Stimulated activated effector memory CD8-positive, alpha-beta T cell treated with anti-CD3 and anti-CD28 coated beads, Interleukin-12 subunit alpha, Interleukin-12 subunit beta, amount 100 ng/mL, for 72 hours (primary cell): ENCODE results near the gene DDR2.

ENCODE experiments used
- ATAC-seq: fragments of 150-1000 bp; cut with Tn5 transposase; 2 replicates; pipeline ENCODE4 v1.10.0; 2021
- DNase-seq, 2 donors: peaks; one replicate each; pipeline ENCODE4 v3.0.0; 2021 to 2022; ENCODE audit warnings: low spot score in 2 of 2
- H3K27ac Mint-ChIP-seq: one replicate; pipeline ENCODE4 v1.8.0; 2022; ENCODE audit warnings: mild to moderate bottlenecking, mixed read lengths
- H3K36me3 Mint-ChIP-seq: one replicate; pipeline ENCODE4 v1.8.0; 2022; ENCODE audit warnings: mild to moderate bottlenecking, mixed read lengths
- H3K4me1 Mint-ChIP-seq: one replicate; pipeline ENCODE4 v1.8.0; 2022; ENCODE audit warnings: mixed read lengths
- H3K4me3 Mint-ChIP-seq: one replicate; pipeline ENCODE4 v1.8.0; 2022; ENCODE audit warnings: mild to moderate bottlenecking, mixed read lengths
- H3K9me3 Mint-ChIP-seq: one replicate; pipeline ENCODE4 v1.8.0; 2022; ENCODE audit warnings: mixed read lengths

Gene DDR2

DNA sequence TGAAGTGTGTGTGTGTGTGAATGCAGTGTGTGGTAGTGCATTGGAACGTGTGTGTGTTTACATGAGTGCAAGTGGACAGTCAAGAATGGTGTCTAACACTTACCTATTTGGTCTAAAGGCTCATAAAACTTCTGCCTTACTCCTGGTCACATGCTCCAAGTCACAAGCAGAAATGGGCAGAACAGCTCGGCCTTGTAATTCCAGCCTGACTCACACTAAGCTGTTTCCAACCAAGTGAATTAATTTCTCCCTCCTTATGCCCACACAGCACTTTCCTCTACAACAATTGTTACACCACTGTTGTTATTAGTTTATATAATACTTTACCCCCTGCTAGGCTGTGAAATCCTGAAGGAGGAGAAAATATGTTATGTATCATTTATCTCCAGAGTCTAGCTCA, 43.8 kb downstream of the DDR2 start:
- H3K27ac Mint-ChIP-seq = no peak overlapping the region
- H3K9me3 Mint-ChIP-seq = no peaks in the 10 kb centered on the region
- H3K4me1 Mint-ChIP-seq = no peaks in the 10 kb centered on the region
- H3K36me3 Mint-ChIP-seq = no peaks in the 10 kb centered on the region
- ATAC-seq = no peak
- no peak overlapping the region for H3K4me3 Mint-ChIP-seq
- no peak for DNase-seq

GRCh38 chr1:162676750-162677149, 44.5 kb downstream of the DDR2 start:
- no peak overlapping the region for H3K27ac Mint-ChIP-seq
- ATAC-seq (no peak), DNase-seq (no peak)
- no peaks in the 10 kb centered on the region for H3K36me3 Mint-ChIP-seq
- H3K9me3 Mint-ChIP-seq = no peaks in the 10 kb centered on the region
- no peak overlapping the region for H3K4me3 Mint-ChIP-seq
- H3K4me1 Mint-ChIP-seq = no peaks in the 10 kb centered on the region

- H3K9me3 Mint-ChIP-seq = no peaks in the 10 kb centered on the region
- no peak overlapping the region for H3K4me3 Mint-ChIP-seq
- no peaks in the 10 kb centered on the region for H3K4me1 Mint-ChIP-seq
- H3K27ac Mint-ChIP-seq = no peak overlapping the region
- ATAC-seq (no peak), DNase-seq (no peak)
- no peaks in the 10 kb centered on the region for H3K36me3 Mint-ChIP-seq
Measured at GRCh38 chr1:162677607-162678371, 45.5 kb downstream of the DDR2 start.

DNA sequence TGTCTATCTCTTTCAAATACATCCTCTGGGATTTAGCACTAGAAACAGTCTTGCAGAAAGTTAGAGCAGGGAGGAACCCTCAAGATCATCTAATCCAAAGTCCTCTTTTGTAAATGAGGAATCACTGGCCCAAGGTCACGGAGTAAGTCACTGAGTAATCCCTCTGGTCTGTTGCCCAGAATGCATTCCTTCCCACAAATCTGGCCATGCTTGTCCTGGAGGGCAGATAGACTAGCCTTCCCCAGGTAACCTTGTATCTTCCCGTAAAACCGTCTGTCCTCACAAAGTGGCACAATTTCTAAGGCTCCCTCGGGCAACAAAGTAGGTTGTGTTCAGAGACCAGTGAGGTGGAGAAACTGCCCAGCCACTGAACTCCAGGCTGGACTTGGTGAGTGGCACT, 46.2 kb downstream of the DDR2 start:
- no peak for DNase-seq

DNA sequence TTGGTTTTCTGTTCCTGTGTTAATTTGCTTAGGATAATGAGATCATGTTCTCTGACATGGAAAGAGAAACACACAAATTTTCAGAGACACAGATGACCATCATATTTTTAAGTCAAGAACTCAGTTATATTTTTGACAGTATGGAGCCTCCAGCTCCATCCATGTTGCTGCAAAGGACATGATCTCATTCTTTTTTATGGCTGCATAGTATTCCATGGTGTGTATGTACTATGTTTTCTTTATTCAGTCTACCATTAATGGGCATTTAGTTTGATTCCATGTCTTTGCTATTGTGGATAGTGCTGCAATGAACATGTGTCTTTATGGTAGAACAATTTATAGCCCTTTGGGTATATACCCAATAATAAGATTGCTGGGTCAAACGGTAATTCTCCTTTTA, 47.0 kb downstream of the DDR2 start:
- Mint-ChIP-seq H3K9me3 (no peaks in the 10 kb centered on the region), H3K4me1 (no peaks in the 10 kb centered on the region), H3K36me3 (no peaks in the 10 kb centered on the region), H3K4me3 (no peak overlapping the region), H3K27ac (no peak overlapping the region)
- DNase-seq = no peak
- ATAC-seq = no peak

More for the DNA sequence above, 46.2 kb downstream of the DDR2 start:
- no peaks in the 10 kb centered on the region for H3K9me3 Mint-ChIP-seq
- H3K36me3 Mint-ChIP-seq = no peaks in the 10 kb centered on the region
- H3K4me1 Mint-ChIP-seq = no peaks in the 10 kb centered on the region
- H3K4me3 Mint-ChIP-seq = no peak overlapping the region
- no peak for ATAC-seq
- no peak overlapping the region for H3K27ac Mint-ChIP-seq

GRCh38 chr1:162680419-162681121, 48.3 kb downstream of the DDR2 start:
- Mint-ChIP-seq H3K36me3 (no peaks in the 10 kb centered on the region), H3K4me1 (no peaks in the 10 kb centered on the region), H3K9me3 (no peaks in the 10 kb centered on the region), H3K27ac (no peak overlapping the region), H3K4me3 (no peak overlapping the region)
- no peak for DNase-seq
- no peak for ATAC-seq

GRCh38 chr1:162681122-162681436, 48.8 kb downstream of the DDR2 start:
- no peak for ATAC-seq
- H3K4me3 Mint-ChIP-seq = no peak overlapping the region
- no peaks in the 10 kb centered on the region for H3K9me3 Mint-ChIP-seq
- no peaks in the 10 kb centered on the region for H3K36me3 Mint-ChIP-seq
- no peaks in the 10 kb centered on the region for H3K4me1 Mint-ChIP-seq
- no peak for DNase-seq
- H3K27ac Mint-ChIP-seq = no peak overlapping the region

DNA sequence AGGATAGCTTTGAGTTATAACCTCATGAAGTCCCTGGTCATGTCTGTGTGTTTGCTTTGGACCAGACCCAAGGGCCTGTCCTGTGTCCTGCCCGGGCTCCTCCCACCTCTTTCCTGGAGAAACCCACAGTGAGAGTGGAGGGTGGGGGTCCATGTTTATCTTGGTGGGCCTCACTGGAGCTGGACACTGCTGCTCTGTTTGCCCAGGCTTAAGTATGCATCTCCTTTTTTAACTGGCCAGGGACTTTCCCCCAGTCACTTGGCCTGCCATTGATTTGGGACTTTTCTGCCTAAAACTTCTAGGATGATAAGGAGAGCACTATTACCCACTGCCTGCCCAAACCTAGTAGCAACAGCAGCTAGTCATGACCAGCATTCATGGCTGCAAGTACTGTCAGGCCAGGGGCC, 49.8 kb downstream of the DDR2 start:
- Mint-ChIP-seq H3K27ac (no peak overlapping the region), H3K36me3 (no peaks in the 10 kb centered on the region), H3K9me3 (no peaks in the 10 kb centered on the region), H3K4me1 (no peaks in the 10 kb centered on the region), H3K4me3 (no peak overlapping the region)
- DNase-seq (no peak), ATAC-seq (no peak)

GRCh38 chr1:162687870-162688269, 55.6 kb downstream of the DDR2 start:
- peak; percentile 63 for ATAC-seq

DNA sequence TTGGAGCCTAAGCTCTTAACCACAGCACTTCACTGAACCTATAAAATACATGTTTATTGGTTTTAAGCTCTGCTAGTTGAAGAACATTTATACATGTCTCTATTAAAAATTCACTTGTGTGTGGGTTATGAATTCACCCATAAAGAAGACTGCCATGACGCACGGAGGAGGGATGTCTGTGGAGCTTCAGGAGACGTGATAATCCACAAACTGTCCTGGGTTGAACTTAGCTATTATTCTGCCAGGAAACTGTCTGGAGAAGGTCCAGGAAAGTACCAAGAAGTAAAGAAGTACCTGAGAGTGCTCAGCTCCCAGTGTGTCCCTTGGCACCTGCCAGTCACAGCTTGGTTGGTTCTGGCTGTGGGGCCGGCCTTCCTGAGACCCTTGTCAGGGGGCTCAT, 56.3 kb downstream of the DDR2 start:
- ATAC-seq (no peak), DNase-seq (no peak)
- Mint-ChIP-seq H3K9me3 (no peaks in the 10 kb centered on the region), H3K4me3 (no peak overlapping the region), H3K27ac (no peak overlapping the region), H3K36me3 (no peaks in the 10 kb centered on the region), H3K4me1 (peaks cover 11% of the 10 kb centered on the region)

More at GRCh38 chr1:162687870-162688269, 55.6 kb downstream of the DDR2 start:
- no peaks in the 10 kb centered on the region for H3K9me3 Mint-ChIP-seq
- H3K36me3 Mint-ChIP-seq = no peaks in the 10 kb centered on the region
- H3K4me1 Mint-ChIP-seq = peaks cover 11% of the 10 kb centered on the region
- no peak for DNase-seq
- no peak overlapping the region for H3K4me3 Mint-ChIP-seq
- no peak overlapping the region for H3K27ac Mint-ChIP-seq

GRCh38 chr1:162688931-162689330, 56.7 kb downstream of the DDR2 start:
- Mint-ChIP-seq H3K9me3 (no peaks in the 10 kb centered on the region), H3K4me1 (peaks cover 11% of the 10 kb centered on the region), H3K4me3 (no peak overlapping the region), H3K27ac (no peak overlapping the region), H3K36me3 (no peaks in the 10 kb centered on the region)
- DNase-seq = no peak
- ATAC-seq = no peak

DNA sequence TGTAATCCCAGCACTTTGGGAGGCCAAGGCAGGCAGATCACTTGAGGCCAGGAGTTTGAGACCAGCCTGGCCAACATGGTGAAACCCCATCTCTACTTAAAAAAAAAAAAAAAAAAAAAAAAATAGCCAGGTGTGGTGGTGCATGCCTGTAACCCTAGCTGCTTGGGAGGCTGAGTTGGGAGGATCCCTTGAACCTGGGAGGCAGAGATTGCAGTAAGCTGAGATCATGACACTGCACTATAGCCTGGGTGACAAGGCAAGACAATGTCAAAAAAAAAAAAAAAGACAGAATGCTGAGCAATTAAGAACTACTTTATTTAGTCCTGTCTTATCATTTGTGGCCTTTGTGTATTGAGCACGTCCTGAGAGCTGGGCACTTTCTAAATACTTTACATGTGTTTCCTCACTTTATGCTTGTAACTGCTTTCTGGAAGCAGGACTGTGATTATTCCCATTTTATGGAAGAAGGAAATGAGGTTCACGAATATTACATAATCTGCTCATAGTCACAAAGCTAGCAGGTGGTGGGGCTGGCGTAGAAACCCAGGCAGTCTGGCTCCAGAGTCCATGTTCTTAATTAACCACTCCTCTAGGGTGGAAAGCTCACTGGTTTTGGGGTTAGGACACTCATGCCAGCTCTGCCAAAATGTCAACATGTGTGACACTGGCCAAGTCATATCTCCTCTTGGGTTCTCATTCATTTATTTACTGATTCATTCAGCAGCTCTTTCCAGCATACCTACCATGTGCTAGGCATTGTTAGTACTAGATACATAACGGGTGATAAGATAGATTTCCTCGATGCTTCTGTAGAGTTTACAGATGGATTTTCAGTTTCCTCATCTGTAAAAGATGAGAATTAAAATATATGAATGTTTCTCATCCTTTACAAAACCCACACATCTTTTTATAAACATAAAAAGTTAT, 57.7 kb downstream of the DDR2 start:
- Mint-ChIP-seq H3K9me3 (no peaks in the 10 kb centered on the region), H3K36me3 (no peaks in the 10 kb centered on the region), H3K27ac (no peak overlapping the region), H3K4me1 (peaks cover 11% of the 10 kb centered on the region), H3K4me3 (no peak overlapping the region)
- ATAC-seq (peak; percentile 64), DNase-seq (no peak)

- DNase-seq = no peak
- Mint-ChIP-seq H3K36me3 (no peaks in the 10 kb centered on the region), H3K4me1 (peaks cover 11% of the 10 kb centered on the region), H3K4me3 (no peak overlapping the region), H3K27ac (no peak overlapping the region), H3K9me3 (no peaks in the 10 kb centered on the region)
- peak; percentile 51 for ATAC-seq
Measured at GRCh38 chr1:162690672-162691434, 58.6 kb downstream of the DDR2 start.

DNA sequence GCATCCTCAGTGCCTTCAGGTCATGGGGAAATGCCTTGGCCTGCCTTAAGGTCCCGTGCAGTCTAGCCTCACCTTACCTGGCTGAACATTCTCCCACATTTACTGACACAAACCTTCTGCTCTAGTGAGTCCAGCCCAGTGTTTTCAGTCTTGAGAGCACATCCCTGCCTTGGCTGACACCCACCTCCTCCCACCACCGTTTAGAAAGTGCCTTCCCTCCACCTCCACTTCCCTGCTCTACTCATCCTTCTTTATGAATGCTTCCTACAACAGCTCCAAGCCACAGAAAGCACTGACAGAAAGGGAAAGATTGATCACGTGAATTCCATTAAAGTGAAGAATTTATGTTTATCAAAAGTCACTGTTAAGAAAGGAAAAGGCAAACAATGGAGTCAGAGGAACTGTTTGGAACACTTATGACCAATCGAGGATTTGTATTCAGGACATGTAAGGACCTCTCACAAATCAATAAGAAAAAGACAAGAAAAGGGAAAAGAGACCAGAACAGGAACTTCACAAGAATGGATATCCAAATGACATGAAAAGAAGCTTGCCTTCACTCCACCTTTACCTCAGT, 59.8 kb downstream of the DDR2 start:
- no peaks in the 10 kb centered on the region for H3K36me3 Mint-ChIP-seq
- H3K27ac Mint-ChIP-seq = no peak overlapping the region
- DNase-seq (no peak), ATAC-seq (no peak)
- no peaks in the 10 kb centered on the region for H3K9me3 Mint-ChIP-seq
- H3K4me1 Mint-ChIP-seq = peaks cover 11% of the 10 kb centered on the region
- H3K4me3 Mint-ChIP-seq = no peak overlapping the region

GRCh38 chr1:162694911-162695310, 62.6 kb downstream of the DDR2 start:
- Mint-ChIP-seq H3K4me1 (peaks cover 5% of the 10 kb centered on the region), H3K9me3 (no peaks in the 10 kb centered on the region), H3K27ac (no peak overlapping the region), H3K36me3 (no peaks in the 10 kb centered on the region), H3K4me3 (no peak overlapping the region)
- DNase-seq (no peak), ATAC-seq (no peak)
